NCI-H2196 (cell line): ENCODE data around the gene NPR1.
"Not testable (repeated sequence)": the region's sequence is repeated elsewhere in the genome, so short reads cannot be mapped to it uniquely, and the experiment has no call there.

ENCODE experiments used
- DNase-seq: peaks from one replicate; lab custom pipeline; 2025; ENCODE audit not compliant: unreplicated experiment; lab: John Stamatoyannopoulos, UW

NPR1 gene

DNA sequence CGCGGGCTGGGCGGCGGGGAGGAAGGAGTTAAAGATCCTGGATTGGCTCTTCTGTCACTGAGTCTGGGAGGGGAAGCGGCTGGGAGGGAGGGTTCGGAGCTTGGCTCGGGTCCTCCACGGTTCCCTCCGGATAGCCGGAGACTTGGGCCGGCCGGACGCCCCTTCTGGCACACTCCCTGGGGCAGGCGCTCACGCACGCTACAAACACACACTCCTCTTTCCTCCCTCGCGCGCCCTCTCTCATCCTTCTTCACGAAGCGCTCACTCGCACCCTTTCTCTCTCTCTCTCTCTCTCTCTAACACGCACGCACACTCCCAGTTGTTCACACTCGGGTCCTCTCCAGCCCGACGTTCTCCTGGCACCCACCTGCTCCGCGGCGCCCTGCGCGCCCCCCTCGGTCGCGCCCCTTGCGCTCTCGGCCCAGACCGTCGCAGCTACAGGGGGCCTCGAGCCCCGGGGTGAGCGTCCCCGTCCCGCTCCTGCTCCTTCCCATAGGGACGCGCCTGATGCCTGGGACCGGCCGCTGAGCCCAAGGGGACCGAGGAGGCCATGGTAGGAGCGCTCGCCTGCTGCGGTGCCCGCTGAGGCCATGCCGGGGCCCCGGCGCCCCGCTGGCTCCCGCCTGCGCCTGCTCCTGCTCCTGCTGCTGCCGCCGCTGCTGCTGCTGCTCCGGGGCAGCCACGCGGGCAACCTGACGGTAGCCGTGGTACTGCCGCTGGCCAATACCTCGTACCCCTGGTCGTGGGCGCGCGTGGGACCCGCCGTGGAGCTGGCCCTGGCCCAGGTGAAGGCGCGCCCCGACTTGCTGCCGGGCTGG, at the start of gene NPR1:
NPR1 (plus strand) TSS at position 170 of the 818 bp plus-strand sequence; CDS start at position 591, 421 bp downstream.
- DNase-seq, result no peak

DNA sequence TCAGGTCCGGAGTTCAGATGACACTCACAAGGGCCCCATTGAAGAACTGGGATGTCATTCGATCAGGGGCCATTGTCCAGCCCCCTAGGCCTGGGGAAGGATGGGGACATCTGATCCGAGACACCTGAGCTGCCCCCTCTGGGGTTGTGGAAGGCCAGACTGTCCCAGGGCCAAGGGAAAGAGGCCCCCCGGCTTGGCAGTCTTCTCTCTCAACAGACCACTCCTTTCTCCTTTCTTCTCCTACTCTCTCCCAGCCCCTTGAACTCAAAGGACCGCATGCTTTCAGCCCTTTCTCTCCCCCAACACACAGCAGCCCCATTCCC, 49.2 kb upstream of the NPR1 start:
- DNase-seq, result no peak

DNA sequence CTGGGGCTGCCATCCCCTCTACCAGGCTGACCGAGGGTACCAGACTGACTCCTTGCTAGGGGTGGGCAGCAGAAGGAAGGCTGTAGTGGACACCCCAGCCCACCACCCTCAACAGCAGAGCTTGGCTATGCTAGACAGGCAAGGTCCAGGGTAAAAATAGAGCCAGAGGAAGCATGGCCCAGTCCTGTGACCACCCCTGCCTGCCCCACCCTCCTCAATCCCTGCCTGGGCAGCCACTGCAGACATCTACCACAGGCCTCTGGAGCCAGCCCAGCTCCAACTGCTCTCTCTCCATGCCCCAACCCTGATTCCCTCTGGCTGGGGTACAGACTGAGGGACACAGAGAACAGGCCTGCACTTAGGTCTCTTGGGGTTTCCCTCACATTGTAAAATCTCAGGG, 48.5 kb upstream of the NPR1 start:
- DNase-seq, result no peak

DNA sequence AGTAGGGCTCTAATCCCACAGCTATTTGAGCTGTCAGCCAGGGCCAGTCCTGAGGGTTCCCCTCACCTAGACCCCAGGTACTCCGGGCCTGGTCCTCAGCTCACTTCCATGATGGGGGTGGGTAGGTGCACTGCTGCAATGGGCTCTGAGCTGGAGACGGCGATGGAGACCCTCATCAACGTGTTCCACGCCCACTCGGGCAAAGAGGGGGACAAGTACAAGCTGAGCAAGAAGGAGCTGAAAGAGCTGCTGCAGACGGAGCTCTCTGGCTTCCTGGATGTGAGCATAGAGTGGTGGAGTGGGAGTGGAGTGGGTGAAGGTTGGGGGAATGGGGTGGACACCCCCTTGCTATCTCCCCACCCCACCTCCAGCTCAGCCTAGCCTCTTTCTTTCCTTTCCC, 48.1 kb upstream of the NPR1 start:
- DNase-seq, result no peak

- no peak for DNase-seq
These were observed 47.2 kb upstream of the NPR1 start for GRCh38 chr1:153631047-153632022.

GRCh38 chr1:153633161-153633753, 45.2 kb upstream of the NPR1 start:
- DNase-seq, result peak; percentile 75

GRCh38 chr1:153633754-153634665, 44.5 kb upstream of the NPR1 start, which contains the start of gene CHTOP:
CHTOP (plus strand) TSS chr1:153634066; CDS start chr1:153636589, 2,523 bp downstream.
- DNase-seq, result peak; percentile 98

DNA sequence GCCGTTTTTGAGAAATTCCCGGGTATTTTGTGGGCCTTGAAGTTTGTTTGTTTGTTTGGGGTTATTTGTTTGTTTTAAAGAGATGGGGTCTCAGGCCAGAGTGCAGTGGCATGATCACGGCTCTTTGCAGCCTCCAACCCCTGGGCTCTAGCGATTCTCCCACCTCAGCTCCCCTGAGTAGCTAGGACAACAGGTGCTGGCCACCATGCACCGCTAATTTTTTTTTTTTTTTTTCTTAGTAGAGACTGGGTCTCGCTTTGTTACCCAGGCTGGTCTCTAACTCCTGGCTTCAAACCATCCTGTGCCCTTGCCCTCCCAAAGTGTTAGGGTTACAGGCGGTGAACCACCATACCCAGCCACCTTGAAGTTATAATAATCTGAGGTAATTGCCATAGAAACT, 42.6 kb upstream of the NPR1 start:
- no peak for DNase-seq

GRCh38 chr1:153636312-153636711, 42.2 kb upstream of the NPR1 start:
- DNase-seq, result no peak

- DNase-seq, result no peak
These were observed 40.2 kb upstream of the NPR1 start for GRCh38 chr1:153638261-153638660.

GRCh38 chr1:153639280-153639679, 39.2 kb upstream of the NPR1 start:
- no peak for DNase-seq

DNA sequence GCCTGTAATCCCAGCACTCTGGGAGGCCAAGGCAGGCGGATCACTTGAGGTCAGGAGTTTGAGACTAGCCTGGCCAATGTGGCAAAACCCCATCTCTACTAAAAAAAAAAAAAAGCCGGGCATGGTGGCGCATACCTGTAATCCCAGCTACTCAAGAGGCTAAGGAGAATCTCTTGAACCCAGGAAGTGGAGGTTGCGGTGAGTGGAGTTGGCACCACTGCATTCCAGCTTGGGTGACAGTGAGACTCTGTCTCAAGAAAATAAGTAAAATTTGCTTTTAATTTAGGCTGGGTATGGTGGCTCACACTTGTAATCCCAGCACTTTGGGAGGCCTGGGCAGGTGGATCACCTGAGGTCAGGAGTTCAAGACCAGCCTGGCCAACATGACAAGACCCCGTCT, 38.3 kb upstream of the NPR1 start:
- not testable (repeated sequence) for DNase-seq

GRCh38 chr1:153640861-153641260, 37.6 kb upstream of the NPR1 start:
- DNase-seq, result no peak

- no peak for DNase-seq
These were observed 36.3 kb upstream of the NPR1 start for GRCh38 chr1:153642161-153642560.

- DNase-seq, result no peak
These were observed 35.4 kb upstream of the NPR1 start for GRCh38 chr1:153643100-153643499.

- no peak for DNase-seq
These were observed 34.7 kb upstream of the NPR1 start for GRCh38 chr1:153643816-153644215.

DNA sequence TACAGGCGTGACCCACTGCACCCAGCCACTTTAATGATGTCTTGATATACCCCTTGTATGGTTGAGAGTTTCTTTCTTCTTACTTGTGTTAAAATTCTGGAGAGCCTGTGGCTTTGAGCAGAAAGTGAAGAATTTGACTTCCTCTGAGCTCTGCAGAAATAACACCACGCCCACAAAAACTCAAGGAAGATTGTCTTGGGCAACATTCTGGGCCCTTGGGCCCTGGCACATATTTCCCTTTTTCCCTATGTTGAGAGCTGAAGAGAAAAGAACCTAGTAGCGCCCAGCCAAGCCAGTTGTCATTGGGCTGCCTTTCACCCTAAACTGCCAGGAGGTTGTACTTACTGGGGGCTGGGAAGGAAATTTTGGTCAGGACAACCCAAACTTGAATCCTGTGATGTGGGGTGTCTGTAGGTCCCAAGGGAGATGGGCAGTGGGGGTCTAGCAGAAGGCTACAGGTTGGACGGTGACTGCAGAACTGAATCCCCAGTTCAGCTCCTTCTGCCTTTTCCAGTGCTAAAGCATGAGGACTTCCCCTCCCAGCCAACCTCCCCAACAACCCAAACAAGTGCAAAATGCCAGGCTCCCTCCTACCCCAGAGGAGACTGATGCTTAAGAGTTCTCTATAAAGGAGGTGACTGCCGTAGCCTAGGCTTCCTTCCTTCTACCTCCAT, 31.7 kb upstream of the NPR1 start:
- DNase-seq, result no peak

DNA sequence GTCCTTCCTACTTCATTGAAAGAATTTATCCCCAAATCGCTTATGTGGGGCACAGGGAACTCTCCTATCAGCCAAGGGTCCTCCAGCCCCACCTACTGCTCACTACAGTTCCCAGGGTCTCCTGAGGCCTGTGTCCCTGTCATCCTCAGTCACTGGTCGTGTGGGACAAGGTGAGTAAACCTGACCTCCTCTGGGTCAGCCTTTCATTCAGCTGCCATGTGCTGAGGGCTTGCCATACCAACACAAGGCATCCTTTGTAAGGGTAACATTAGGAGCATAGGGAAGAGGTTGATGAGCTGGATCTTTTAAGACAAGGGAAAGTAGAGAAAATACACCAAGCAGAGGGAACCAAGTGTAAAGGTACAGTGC, 31.2 kb upstream of the NPR1 start:
- DNase-seq, result no peak

DNA sequence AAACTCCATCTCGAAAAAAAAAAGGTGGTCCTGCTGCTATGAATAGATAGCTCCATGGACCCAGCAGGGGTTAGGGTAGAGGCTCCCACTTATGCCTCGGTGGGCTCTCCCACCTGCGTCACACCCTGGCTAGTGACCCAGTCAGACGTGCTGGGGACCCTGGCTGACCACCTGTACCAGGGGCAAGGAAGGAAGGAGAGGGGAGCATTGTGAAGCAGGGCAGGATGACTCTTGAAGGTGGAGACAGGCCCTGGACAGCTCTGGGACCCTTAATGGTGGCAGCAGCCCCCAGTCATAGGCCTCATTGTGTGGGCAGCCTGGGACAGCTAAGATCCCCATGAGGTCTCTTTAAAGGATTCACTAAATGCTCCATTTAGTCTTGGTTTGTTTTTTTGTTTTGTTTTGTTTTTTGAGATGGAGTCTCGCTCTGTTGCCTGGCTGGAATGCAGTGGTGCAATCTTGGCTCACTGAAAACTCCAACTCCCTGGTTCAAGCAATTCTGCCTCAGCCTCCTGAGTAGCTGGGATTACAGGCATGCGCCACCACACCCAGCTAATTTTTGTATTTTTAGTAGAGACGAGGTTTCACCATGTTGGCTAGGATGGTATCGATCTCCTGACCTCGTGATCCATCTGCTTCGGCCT, 30.4 kb upstream of the NPR1 start:
- no peak for DNase-seq
